Mesodermal cell (in vitro differentiated cells): Measurements from ENCODE around the gene PFDN1.

Experiments
- H3K27ac ChIP-seq: 2 replicates; pipeline ENCODE4 v1.7.0; 2013; ENCODE audit warnings: mild to moderate bottlenecking, low read depth, low read length, moderate library complexity; ENCODE audit not compliant: severe bottlenecking
- H3K36me3 ChIP-seq: 2 replicates; pipeline ENCODE4 v1.7.1; 2013; ENCODE audit warnings: mild to moderate bottlenecking, low read length, moderate library complexity; ENCODE audit not compliant: control insufficient read depth, insufficient read depth
- H3K4me1 ChIP-seq: one replicate; pipeline ENCODE4 v1.7.1; 2013; ENCODE audit warnings: mild to moderate bottlenecking, low read length; ENCODE audit not compliant: insufficient read depth, control insufficient read depth, poor library complexity, severe bottlenecking
- H3K4me3 ChIP-seq: 2 replicates; pipeline ENCODE4 v1.7.0; 2013; ENCODE audit warnings: low read length, control low read depth, mild to moderate bottlenecking; ENCODE audit not compliant: insufficient read depth, poor library complexity, severe bottlenecking; ENCODE audit errors: extremely low read depth
- H3K9me3 ChIP-seq: 2 replicates; pipeline ENCODE4 v1.7.1; 2013; ENCODE audit warnings: mild to moderate bottlenecking, low read length, moderate library complexity; ENCODE audit not compliant: control insufficient read depth
- WGBS, 2 experiments: methylation state at CpG; one replicate each; pipeline ENCODE4 v1.1.5; 2013; ENCODE audit warnings: missing lambda C conversion rate in 2 of 2; ENCODE audit not compliant: insufficient coverage in 2 of 2; 5-methylcytosine and 5-hydroxymethylcytosine counted together

PFDN1 gene

GRCh38 chr5:140239461-140239860, 63.4 kb downstream of the PFDN1 start:
- WGBS, 2 experiments = 81 to 83% methylated on average over 2 to 3 of the region's 5 CpGs
- no peaks in the 10 kb centered on the region for H3K9me3 ChIP-seq
- no peak overlapping the region for H3K4me3 ChIP-seq
- no peak overlapping the region for H3K27ac ChIP-seq
- peaks cover 19% of the 10 kb centered on the region for H3K4me1 ChIP-seq
- peaks cover 9% of the 10 kb centered on the region for H3K36me3 ChIP-seq

- H3K4me1 ChIP-seq = peaks cover 19% of the 10 kb centered on the region
- 79 to 96% methylated on average over 2 to 6 of the region's 6 CpGs for WGBS, 2 experiments
- no peaks in the 10 kb centered on the region for H3K9me3 ChIP-seq
- peaks cover 2% of the 10 kb centered on the region for H3K36me3 ChIP-seq
- H3K27ac ChIP-seq = no peak overlapping the region
- no peak overlapping the region for H3K4me3 ChIP-seq
Observed at GRCh38 chr5:140238756-140239155, 64.1 kb downstream of the PFDN1 start.

GRCh38 chr5:140236891-140237598, 65.9 kb downstream of the PFDN1 start:
- Histone ChIP-seq H3K27ac (no peak overlapping the region), H3K36me3 (no peaks in the 10 kb centered on the region), H3K4me3 (no peak overlapping the region), H3K9me3 (no peaks in the 10 kb centered on the region), H3K4me1 (peaks cover 19% of the 10 kb centered on the region)
- 83 to 96% methylated on average over 2 to 3 of the region's 6 CpGs for WGBS, 2 experiments

- peaks cover 8% of the 10 kb centered on the region for H3K4me1 ChIP-seq
- 95 to 96% methylated on average over 3 to 6 of the region's 11 CpGs for WGBS, 2 experiments
- H3K9me3 ChIP-seq = no peaks in the 10 kb centered on the region
- H3K27ac ChIP-seq = no peak overlapping the region
- H3K4me3 ChIP-seq = no peak overlapping the region
- no peaks in the 10 kb centered on the region for H3K36me3 ChIP-seq
Observed at GRCh38 chr5:140235791-140236551, 66.9 kb downstream of the PFDN1 start.

GRCh38 chr5:140234377-140234989, 68.4 kb downstream of the PFDN1 start:
- 93 to 100% methylated on average over 2 to 3 of the region's 4 CpGs for WGBS, 2 experiments
- Histone ChIP-seq H3K27ac (no peak overlapping the region), H3K9me3 (no peaks in the 10 kb centered on the region), H3K36me3 (no peaks in the 10 kb centered on the region), H3K4me3 (no peak overlapping the region), H3K4me1 (no peaks in the 10 kb centered on the region)

GRCh38 chr5:140232731-140233130, 70.2 kb downstream of the PFDN1 start:
- Histone ChIP-seq H3K4me1 (no peaks in the 10 kb centered on the region), H3K9me3 (no peaks in the 10 kb centered on the region), H3K36me3 (no peaks in the 10 kb centered on the region), H3K4me3 (no peak overlapping the region), H3K27ac (no peak overlapping the region)
- WGBS, 2 experiments = 100% methylated on average over 1 of the region's 1 CpG; no CpG with 5 or more reads in 1 of the 2 experiments

- H3K4me1 ChIP-seq = no peaks in the 10 kb centered on the region
- no peaks in the 10 kb centered on the region for H3K36me3 ChIP-seq
- 100% methylated on average over 1 of the region's 1 CpG; no CpG with 5 or more reads in 1 of the 2 experiments for WGBS, 2 experiments
- H3K27ac ChIP-seq = no peak overlapping the region
- no peak overlapping the region for H3K4me3 ChIP-seq
- no peaks in the 10 kb centered on the region for H3K9me3 ChIP-seq
Observed at GRCh38 chr5:140230373-140230772, 72.5 kb downstream of the PFDN1 start.

- Histone ChIP-seq H3K27ac (no peak overlapping the region), H3K4me1 (peaks cover 5% of the 10 kb centered on the region), H3K4me3 (no peak overlapping the region), H3K36me3 (no peaks in the 10 kb centered on the region), H3K9me3 (no peaks in the 10 kb centered on the region)
- 94% methylated on average over 7 of the region's 7 CpGs for WGBS, 2 experiments
Observed at GRCh38 chr5:140228364-140228837, 74.5 kb downstream of the PFDN1 start.

- WGBS, 2 experiments = 92 to 93% methylated on average over 2 of the region's 2 CpGs
- no peaks in the 10 kb centered on the region for H3K9me3 ChIP-seq
- H3K36me3 ChIP-seq = no peaks in the 10 kb centered on the region
- peaks cover 15% of the 10 kb centered on the region for H3K4me1 ChIP-seq
- H3K27ac ChIP-seq = no peak overlapping the region
- H3K4me3 ChIP-seq = no peak overlapping the region
Observed at GRCh38 chr5:140227046-140227445, 75.9 kb downstream of the PFDN1 start.

GRCh38 chr5:140225396-140225795, 77.5 kb downstream of the PFDN1 start:
- H3K4me3 ChIP-seq = no peak overlapping the region
- peaks cover 30% of the 10 kb centered on the region for H3K4me1 ChIP-seq
- H3K27ac ChIP-seq = no peak overlapping the region
- H3K9me3 ChIP-seq = no peaks in the 10 kb centered on the region
- no peaks in the 10 kb centered on the region for H3K36me3 ChIP-seq
- 54 to 73% methylated on average over 2 of the region's 3 CpGs for WGBS, 2 experiments
